Motor neuron (in vitro differentiated cells): ENCODE measurements around the gene VPS45. TPM values are rescaled to one million over a fixed set of nuclear protein-coding genes. Genes with fewer than 3 reads are reported as not detected.
"Not testable (repeated sequence)": the region's sequence is repeated elsewhere in the genome, so short reads cannot be mapped to it uniquely, and the experiment has no call there.

Source experiments
- ATAC-seq, 8 experiments: fragments of 200-7000 bp; cut with Tn5 transposase; replicated peaks in 6 of 8; 2 replicates each; pipeline ENCODE4 v1.8.0; 2021; ENCODE audit warnings: mild to moderate bottlenecking in 8 of 8, moderate library complexity in 8 of 8
- H3K27ac ChIP-seq, 2 donors: fragments of 250-450 bp; sonication (Bioruptor Pico); 2 replicates each; pipeline ENCODE4 v1.9.0; 2021; ENCODE audit warnings: antibody characterized with exemption in 2 of 2, mild to moderate bottlenecking in 2 of 2, moderate library complexity in 1 of 2
- H3K4me1 ChIP-seq, 2 donors: fragments of 250-450 bp; sonication (Bioruptor Pico); replicated peaks in 1 of 2; 2 replicates each; pipeline ENCODE4 v1.6.1; 2021; ENCODE audit warnings: antibody characterized with exemption in 2 of 2, mild to moderate bottlenecking in 2 of 2, moderate library complexity in 1 of 2
- H3K4me3 ChIP-seq, 5 donors: fragments of 250-450 bp; sonication (Bioruptor Pico); 2 replicates each; pipeline ENCODE4 v1.9.0; 2021; ENCODE audit warnings: antibody characterized with exemption in 5 of 5, mild to moderate bottlenecking in 5 of 5, moderate library complexity in 4 of 5
- WGBS, 10 experiments: fragments of 450-650 bp; shearing (Covaris generic); methylation state at CpG; one replicate each; pipeline ENCODE4 v1.0.0; 2022; 5-methylcytosine and 5-hydroxymethylcytosine counted together
- in situ Hi-C, 9 experiments: fragments of 400-800 bp; cut with MboI; loops; one replicate each; pipeline ENCODE4 v1.15.0; 2021; ENCODE audit warnings: low sequenced_read_pairs in 9 of 9, low pct_unique_long_range_greater_than_20kb in 2 of 9; ENCODE audit not compliant: unreplicated experiment in 9 of 9
- total RNA-seq, 8 experiments: library from RNA; unstranded; fragments of 300-600 nt; gene quantifications; 2 replicates each; pipeline versions ENCODE4 v1.2.3 to v1.2.4, GENCODE V29; 2022

Gene VPS45
- total RNA-seq, 8 experiments from 2014 or later, result 37.4 to 109 (median 75.6) TPM

DNA sequence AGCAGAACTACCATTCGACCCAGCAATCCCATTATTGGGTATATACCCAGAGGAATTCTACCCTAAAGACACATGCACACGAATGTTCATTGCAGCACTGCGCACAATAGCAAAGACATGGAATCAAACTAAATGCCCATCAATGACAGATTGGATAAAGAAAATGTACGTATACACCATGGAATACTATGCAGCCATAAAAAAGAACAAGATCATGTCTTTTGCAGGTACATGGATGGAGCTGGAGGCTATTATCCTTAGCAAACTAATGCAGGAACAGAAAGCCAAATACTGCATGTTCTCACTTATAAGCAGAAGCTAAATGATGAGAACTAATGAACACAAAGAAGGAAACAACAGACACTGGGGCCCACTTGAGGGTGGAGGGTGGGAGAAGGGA is 12.1 kb upstream of the VPS45 start:
- in situ Hi-C loops, result loop anchor here in 3 of 9 experiments (10.0 to 25.0 kb wide), 2 partner anchors 91 to 93 kb away; no protein-coding TSS in a partner anchor
- WGBS, 10 experiments, result 83 to 100% (median 96%) methylated on average over 1 to 4 of the region's 4 CpGs; no CpG with 5 or more reads in 1 of the 10 experiments
- not testable (repeated sequence) for ATAC-seq

DNA sequence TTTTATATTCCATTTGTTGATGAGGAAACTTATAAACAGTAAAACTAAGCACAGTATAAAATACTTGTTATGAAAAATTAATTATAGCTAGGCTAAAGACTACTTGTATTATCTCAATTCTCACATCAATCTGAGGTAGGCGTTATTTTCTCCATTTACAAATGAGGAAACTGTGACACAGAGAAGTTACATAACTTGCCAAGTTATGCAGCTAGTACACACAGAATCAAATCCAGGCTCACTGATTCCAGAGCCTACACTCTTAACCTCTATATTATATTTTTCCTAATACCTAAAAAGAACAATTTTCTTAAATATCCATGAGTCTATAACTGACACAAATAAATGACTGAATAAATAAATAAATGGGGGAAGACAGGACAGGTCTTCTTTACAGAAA is 11.2 kb upstream of the VPS45 start:
- in situ Hi-C loops, result loop anchor here in 3 of 9 experiments (10.0 to 25.0 kb wide), 2 partner anchors 92 to 94 kb away; no protein-coding TSS in a partner anchor
- Histone ChIP-seq H3K27ac (no peak overlapping the region), H3K4me3 (no peak overlapping the region), H3K4me1 (no peaks in the 10 kb centered on the region)
- ATAC-seq, result no peak
- 22 to 100% (median 83%) methylated on average over 1 of the region's 1 CpG; no CpG with 5 or more reads in 2 of the 10 experiments for WGBS, 10 experiments

More for the DNA sequence above, 12.1 kb upstream of the VPS45 start:
- H3K4me3 ChIP-seq, H3K4me1 ChIP-seq, H3K27ac ChIP-seq: not testable (repeated sequence)

DNA sequence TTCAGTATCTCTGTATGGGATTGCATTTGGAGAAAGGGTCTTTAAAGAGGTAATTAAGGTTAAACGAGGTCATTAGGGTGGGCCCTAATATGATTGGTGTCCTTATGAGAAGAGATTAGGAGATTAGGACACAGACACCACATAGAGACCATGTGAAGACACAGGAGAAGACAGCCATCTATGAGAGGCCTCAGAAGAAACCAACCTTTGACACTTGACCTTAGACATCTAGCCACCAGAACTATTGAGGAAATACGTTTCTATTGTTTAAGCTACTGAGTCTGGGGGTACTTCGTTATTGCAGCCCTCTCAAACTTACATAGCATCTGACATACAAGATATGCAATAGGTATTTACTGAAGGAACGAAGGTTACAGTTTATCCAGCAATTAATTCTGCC is 7.3 kb upstream of the VPS45 start:
- no peak for ATAC-seq
- 40 to 100% (median 71%) methylated on average over 1 to 4 of the region's 4 CpGs for WGBS, 10 experiments
- in situ Hi-C loops, result loop anchor here in 1 of 9 experiments (25.0 kb wide), 1 partner anchor 98 kb away; no protein-coding TSS in a partner anchor
- Histone ChIP-seq H3K27ac (no peak overlapping the region), H3K4me3 (no peak overlapping the region), H3K4me1 (peaks cover 0 to 3% of the 10 kb centered on the region in 2 donors)

DNA sequence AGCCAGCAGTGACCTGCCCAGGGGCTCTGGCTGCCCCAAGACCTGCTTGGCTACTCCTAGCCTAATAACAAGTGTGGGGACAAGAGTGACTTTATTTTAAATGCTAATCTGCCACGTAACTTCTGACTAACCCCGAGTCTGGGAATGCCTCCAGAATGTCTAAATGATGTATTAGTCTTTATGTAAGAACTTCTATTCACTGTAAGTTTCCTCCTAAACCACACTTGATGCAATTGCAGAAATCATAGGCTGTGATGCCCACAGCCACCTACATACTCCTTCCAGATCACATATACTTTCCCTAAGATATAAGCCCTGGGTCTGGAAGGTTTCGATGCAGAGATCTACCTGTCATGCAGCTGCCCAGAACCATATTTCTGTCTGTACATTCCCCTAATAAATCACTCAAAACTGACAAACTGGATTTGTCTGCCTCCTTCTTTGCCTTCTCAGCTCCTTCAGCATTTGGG is 5.9 kb upstream of the VPS45 start:
- Histone ChIP-seq H3K4me1 (peaks cover 7 to 10% of the 10 kb centered on the region in 2 donors), H3K27ac (no peak overlapping the region), H3K4me3 (no peak overlapping the region)
- in situ Hi-C loops, result loop anchor here in 1 of 9 experiments (25.0 kb wide), 1 partner anchor 99 kb away; no protein-coding TSS in a partner anchor
- WGBS, 10 experiments, result 19 to 100% (median 58%) methylated on average over 1 to 3 of the region's 3 CpGs; no CpG with 5 or more reads in 3 of the 10 experiments
- peak in 4 of 8 experiments; percentile 20 to 91 (median 64) for ATAC-seq

DNA sequence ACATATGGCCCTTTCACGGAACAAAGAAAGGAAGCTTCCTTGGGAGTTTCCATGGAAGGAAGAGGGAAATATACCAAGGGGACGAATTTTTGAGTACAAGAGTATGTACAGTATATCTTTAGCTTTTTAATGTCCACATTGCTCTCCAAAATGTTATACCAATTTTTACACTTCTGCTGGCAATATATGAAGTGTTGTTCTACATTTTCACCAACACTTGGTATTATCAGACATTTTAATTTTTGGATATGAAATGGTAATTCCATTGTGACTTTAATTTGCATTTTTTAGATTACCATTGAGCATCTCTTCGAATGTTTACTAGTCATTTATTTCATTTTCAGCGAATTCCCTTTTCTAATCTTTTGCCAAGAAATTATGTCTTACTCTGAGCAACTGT is 5.5 kb upstream of the VPS45 start:
- H3K27ac ChIP-seq, result no peak overlapping the region
- 68 to 96% (median 93%) methylated on average over 2 to 4 of the region's 4 CpGs for WGBS, 10 experiments
- ATAC-seq, result no peak
- H3K4me3 ChIP-seq, result no peak overlapping the region
- in situ Hi-C loops, result loop anchor here in 1 of 9 experiments (25.0 kb wide), 1 partner anchor 100 kb away; no protein-coding TSS in a partner anchor
- peaks cover 7 to 10% of the 10 kb centered on the region in 2 donors for H3K4me1 ChIP-seq

DNA sequence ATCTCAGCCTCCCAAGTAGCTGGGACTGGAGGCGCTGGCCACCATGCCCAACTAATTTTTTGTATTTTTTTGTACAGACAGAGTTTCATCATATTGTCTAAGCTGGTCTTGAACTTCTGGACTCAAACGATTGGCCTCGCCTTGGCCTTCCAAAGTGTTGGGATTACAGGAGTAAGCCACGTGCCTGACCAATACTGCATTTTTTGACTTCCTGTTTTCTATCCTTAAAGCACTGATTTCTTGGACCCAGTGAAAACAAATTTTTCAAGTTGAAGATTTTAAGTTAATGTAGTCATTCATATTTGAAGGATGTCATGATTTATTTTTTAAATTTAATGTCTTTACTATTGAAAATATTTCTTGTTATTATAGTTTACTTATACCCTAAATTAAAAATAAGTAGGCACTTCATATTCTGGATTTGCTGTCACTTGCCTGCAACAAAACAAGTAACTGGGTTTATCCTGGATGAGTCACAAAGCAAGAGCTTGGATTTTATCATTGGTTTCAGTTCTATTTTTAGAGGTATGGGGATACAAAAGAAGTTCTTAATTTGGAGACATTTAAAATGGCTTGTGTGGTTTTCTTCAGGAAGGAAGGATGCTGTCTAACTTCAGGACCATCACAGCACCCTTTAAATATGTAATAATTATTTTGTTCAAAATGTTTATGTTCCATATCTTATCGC is 2.2 kb upstream of the VPS45 start:
- Histone ChIP-seq H3K4me1 (peaks cover 13 to 19% of the 10 kb centered on the region in 2 donors), H3K27ac (no peak overlapping the region), H3K4me3 (peak overlapping the region in 2 of 5 donors; percentile 65 to 90)
- no peak for ATAC-seq
- in situ Hi-C loops, result loop anchor here in 1 of 9 experiments (25.0 kb wide), 1 partner anchor 103 kb away; no protein-coding TSS in a partner anchor
- 73 to 100% (median 93%) methylated on average over 2 to 5 of the region's 5 CpGs for WGBS, 10 experiments

DNA sequence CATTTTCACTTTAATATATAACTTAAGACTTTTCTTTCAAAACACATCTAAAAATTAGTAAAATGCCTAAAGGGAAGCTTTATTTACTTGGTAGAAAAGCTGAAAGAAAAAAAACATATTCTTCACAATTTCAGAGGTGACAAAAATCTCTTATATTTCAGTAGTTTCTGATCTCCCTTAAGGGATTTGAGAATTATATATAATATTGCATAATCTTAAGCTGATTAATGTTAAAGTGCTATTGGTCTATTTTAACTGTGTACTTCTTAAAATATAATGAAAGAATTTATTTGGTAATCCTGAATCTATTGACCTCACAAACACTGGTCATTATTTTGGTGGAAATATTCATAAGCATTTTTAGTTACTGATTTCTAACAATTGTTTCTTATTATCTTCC is 1.2 kb upstream of the VPS45 start:
- peaks cover 13 to 19% of the 10 kb centered on the region in 2 donors for H3K4me1 ChIP-seq
- ATAC-seq, result no peak
- H3K27ac ChIP-seq, result peak overlapping the region; percentile 94 to 97
- in situ Hi-C loops, result loop anchor here in 1 of 9 experiments (25.0 kb wide), 1 partner anchor 104 kb away; no protein-coding TSS in a partner anchor
- peak overlapping the region; percentile 48 to 90 (median 65) for H3K4me3 ChIP-seq

DNA sequence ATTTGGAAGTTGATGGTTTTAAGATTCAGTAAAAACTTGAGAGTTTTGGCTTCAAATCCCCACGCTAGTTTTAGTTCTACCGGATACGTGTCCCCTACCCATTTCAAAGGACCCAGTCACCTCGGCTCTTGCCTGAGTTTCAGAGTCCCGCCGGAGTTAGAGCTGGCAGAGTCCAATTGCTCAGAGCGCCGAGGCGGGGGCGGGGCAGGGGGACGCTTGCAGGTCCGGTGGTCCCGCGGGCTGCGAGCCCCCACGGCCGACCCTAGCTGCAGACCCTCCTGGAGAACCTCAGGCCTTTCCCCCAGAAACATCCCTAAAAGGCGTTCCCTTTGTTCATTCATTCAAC is 765 bp upstream of the VPS45 start:
- peak; percentile 6 to 46 (median 36) for ATAC-seq
- 0% methylated on average over 2 to 13 of the region's 18 CpGs; no CpG with 5 or more reads in 3 of the 10 experiments for WGBS, 10 experiments
- Histone ChIP-seq H3K4me3 (peak overlapping the region; percentile 48 to 90 (median 65)), H3K27ac (peak overlapping the region; percentile 94 to 97), H3K4me1 (peaks cover 13 to 19% of the 10 kb centered on the region in 2 donors)
- in situ Hi-C loops, result loop anchor here in 1 of 9 experiments (25.0 kb wide), 1 partner anchor 105 kb away; no protein-coding TSS in a partner anchor

DNA sequence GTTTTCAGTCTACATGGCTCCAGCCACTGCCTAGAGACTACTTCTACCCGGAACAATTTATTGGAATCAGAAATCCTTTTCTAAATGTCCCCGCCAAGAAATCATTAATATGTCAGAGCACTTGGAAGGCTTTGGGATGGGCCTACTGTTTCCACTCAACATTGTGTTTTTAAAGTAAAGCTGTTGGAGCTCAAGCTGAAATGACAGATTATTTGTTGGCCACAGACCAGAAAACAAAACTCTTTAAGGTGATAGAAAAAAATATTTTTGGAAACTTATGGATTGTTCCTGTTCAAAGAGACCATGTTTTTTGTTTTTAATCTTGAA is 496 bp downstream of the VPS45 start:
- H3K4me1 ChIP-seq, result peaks cover 13 to 19% of the 10 kb centered on the region in 2 donors
- H3K4me3 ChIP-seq, result peak overlapping the region; percentile 48 to 90 (median 65)
- in situ Hi-C loops, result loop anchor here in 1 of 9 experiments (25.0 kb wide), 1 partner anchor 106 kb away; no protein-coding TSS in a partner anchor
- H3K27ac ChIP-seq, result peak overlapping the region; percentile 94 to 97
- WGBS, 10 experiments, result 0 to 13% (median 3%) methylated on average over 1 to 2 of the region's 2 CpGs; no CpG with 5 or more reads in 2 of the 10 experiments
- no peak for ATAC-seq

DNA sequence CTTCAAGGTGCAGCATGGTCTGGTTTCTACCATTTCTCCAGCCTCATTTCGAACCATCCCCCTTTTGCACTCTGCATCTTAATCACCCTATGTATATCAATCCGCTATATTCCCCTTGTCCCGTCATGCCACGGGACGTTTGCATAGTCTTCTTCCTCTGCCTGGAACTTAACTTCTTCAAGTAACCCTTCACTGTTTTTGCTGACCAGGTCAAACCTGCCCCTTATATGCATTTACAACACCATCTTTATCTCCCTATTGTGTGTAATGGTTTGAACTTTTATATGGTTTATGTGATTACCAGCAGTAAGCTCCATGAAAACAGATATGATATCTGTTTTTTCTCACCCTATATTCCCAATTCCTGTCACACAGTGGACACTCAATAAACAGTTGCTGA is 2.3 kb downstream of the VPS45 start:
- 80 to 100% (median 94%) methylated on average over 1 to 5 of the region's 5 CpGs; no CpG with 5 or more reads in 1 of the 10 experiments for whole genome bisulfite sequencing, 10 experiments
- no peak for ATAC-seq
- in situ Hi-C loops, result loop anchor here in 3 of 9 experiments (10.0 to 25.0 kb wide), 3 partner anchors 95 to 115 kb away; no protein-coding TSS in a partner anchor
- H3K4me1 ChIP-seq, result peaks cover 13 to 19% of the 10 kb centered on the region in 2 donors
- H3K27ac ChIP-seq, result no peak overlapping the region
- H3K4me3 ChIP-seq, result no peak overlapping the region

DNA sequence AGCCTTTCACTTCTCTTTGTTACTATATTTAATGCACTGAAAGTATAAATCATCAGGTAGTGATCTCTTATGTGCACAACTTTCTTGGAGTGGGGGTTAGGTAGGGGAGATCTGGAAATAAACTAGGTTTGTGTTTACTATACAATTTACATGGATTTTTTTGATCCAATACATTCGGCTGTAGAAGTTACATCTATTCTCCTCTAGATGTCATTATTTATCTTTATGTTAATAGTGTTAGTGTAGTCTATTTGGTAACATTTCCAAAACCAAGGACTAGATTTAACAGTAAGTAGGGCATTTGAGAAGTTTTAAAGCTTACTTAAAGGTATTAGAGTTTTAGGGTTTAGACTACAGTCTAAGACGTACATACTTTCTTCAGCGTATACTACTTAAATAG is 5.4 kb downstream of the VPS45 start:
- peak in 3 of 8 experiments; percentile 46 to 56 (median 52) for ATAC-seq
- in situ Hi-C loops, result loop anchor here in 3 of 9 experiments (10.0 to 25.0 kb wide), 3 partner anchors 92 to 112 kb away; no protein-coding TSS in a partner anchor
- no peak overlapping the region for H3K27ac ChIP-seq

DNA sequence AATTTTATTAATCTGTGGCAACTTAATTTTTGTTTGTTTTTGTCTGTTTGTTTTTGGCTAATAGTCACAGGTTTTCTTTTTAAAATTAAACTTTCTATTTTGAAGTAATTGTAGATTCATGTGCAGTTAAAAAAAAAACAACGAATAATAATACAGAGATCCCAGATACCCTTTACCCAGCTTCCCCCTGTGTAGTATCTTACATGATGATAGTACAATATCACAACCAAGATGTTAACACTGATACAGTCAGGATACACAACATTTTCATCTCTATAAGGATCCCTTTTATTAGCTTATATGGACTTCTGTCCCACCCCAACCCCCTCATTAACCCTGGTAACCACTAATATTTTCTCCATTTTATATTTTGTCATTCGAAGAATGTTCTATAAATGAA is 5.9 kb downstream of the VPS45 start:
- 71 to 100% (median 93%) methylated on average over 1 to 2 of the region's 2 CpGs for WGBS, 10 experiments
- no peak overlapping the region for H3K27ac ChIP-seq
- peaks cover 5 to 7% of the 10 kb centered on the region in 2 donors for H3K4me1 ChIP-seq
- ATAC-seq, result no peak
- in situ Hi-C loops, result loop anchor here in 3 of 9 experiments (10.0 to 25.0 kb wide), 3 partner anchors 91 to 111 kb away; no protein-coding TSS in a partner anchor
- no peak overlapping the region for H3K4me3 ChIP-seq

More for the DNA sequence above, 5.4 kb downstream of the VPS45 start:
- 56 to 100% (median 94%) methylated on average over 2 to 3 of the region's 3 CpGs for WGBS, 10 experiments
- Histone ChIP-seq H3K4me3 (no peak overlapping the region), H3K4me1 (peaks cover 6 to 9% of the 10 kb centered on the region in 2 donors)

DNA sequence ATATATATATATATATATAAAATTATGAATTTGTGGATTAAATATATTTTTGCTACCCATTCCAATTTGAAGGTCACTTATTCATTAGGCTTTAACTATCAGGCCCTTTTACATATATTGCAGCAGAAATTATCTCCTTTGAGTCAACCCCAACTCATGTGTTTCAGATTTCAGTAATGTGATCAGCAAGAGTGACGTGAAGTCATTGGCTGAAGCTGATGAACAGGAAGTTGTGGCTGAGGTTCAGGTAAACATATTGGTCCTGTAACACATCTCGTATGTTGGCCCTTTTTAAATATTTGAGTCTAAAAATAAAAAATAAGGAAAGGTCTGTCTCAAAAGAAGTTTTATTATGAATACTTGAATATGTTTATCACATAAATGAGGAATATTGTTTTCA is 8.5 kb downstream of the VPS45 start:
- WGBS, 10 experiments, result 86 to 100% (median 100%) methylated on average over 1 to 2 of the region's 2 CpGs
- Histone ChIP-seq H3K4me1 (no peaks in the 10 kb centered on the region), H3K4me3 (no peak overlapping the region), H3K27ac (no peak overlapping the region)
- ATAC-seq, result no peak
- in situ Hi-C loops, result loop anchor here in 4 of 9 experiments (10.0 to 25.0 kb wide), 3 partner anchors 89 to 111 kb away; no protein-coding TSS in a partner anchor
